Nephron progenitor cell (in vitro differentiated cells): Measurements from ENCODE around the gene LYRM4.

ENCODE experiments used
- DNase-seq: peaks from one replicate; pipeline ENCODE4 v3.0.0; 2021
- H3K27ac Mint-ChIP-seq: 2 replicates; pipeline ENCODE4 v1.8.0; 2021; ENCODE audit warnings: mild to moderate bottlenecking, moderate library complexity, mixed read lengths
- H3K27me3 Mint-ChIP-seq: 2 replicates; pipeline ENCODE4 v1.8.0; 2021; ENCODE audit warnings: mild to moderate bottlenecking, low read depth, mixed read lengths; ENCODE audit not compliant: poor library complexity
- H3K36me3 Mint-ChIP-seq: 2 replicates; pipeline ENCODE4 v1.8.0; 2021; ENCODE audit warnings: low read depth, mixed read lengths
- H3K4me1 Mint-ChIP-seq: 2 replicates; pipeline ENCODE4 v1.8.0; 2021; ENCODE audit warnings: mixed read lengths
- H3K4me3 Mint-ChIP-seq: 2 replicates; pipeline ENCODE4 v1.8.0; 2021; ENCODE audit warnings: mild to moderate bottlenecking, moderate library complexity, mixed read lengths
- H3K9me3 Mint-ChIP-seq: 2 replicates; pipeline ENCODE4 v1.8.0; 2021; ENCODE audit warnings: mild to moderate bottlenecking, moderate library complexity, mixed read lengths
- CTCF ChIP-seq: fragments of 200-600 bp; sonication (generic); IDR thresholded peaks from 2 replicates; pipeline ENCODE4 v1.5.0; 2021; ENCODE audit warnings: antibody characterized with exemption

The LYRM4 gene

GRCh38 chr6:5271926-5272325 lies 11.2 kb upstream of the LYRM4 start:
- Mint-ChIP-seq H3K4me1 (no peaks in the 10 kb centered on the region), H3K27ac (no peak overlapping the region), H3K4me3 (no peak overlapping the region), H3K36me3 (peaks cover 29% of the 10 kb centered on the region), H3K9me3 (peaks cover 15% of the 10 kb centered on the region), H3K27me3 (no peaks in the 10 kb centered on the region)
- TF ChIP-seq CTCF, result no peak
- no peak for DNase-seq

GRCh38 chr6:5270093-5270680 lies 9.4 kb upstream of the LYRM4 start:
- H3K9me3 Mint-ChIP-seq, result peaks cover 17% of the 10 kb centered on the region
- no peaks in the 10 kb centered on the region for H3K4me1 Mint-ChIP-seq
- TF ChIP-seq CTCF, result no peak
- no peak overlapping the region for H3K27ac Mint-ChIP-seq
- no peak overlapping the region for H3K4me3 Mint-ChIP-seq
- DNase-seq, result no peak
- peaks cover 39% of the 10 kb centered on the region for H3K36me3 Mint-ChIP-seq
- no peaks in the 10 kb centered on the region for H3K27me3 Mint-ChIP-seq

GRCh38 chr6:5266423-5266822 lies 5.7 kb upstream of the LYRM4 start:
- H3K36me3 Mint-ChIP-seq, result peaks cover 29% of the 10 kb centered on the region
- no peak overlapping the region for H3K4me3 Mint-ChIP-seq
- no peaks in the 10 kb centered on the region for H3K27me3 Mint-ChIP-seq
- no peak overlapping the region for H3K27ac Mint-ChIP-seq
- peaks cover 10% of the 10 kb centered on the region for H3K4me1 Mint-ChIP-seq
- H3K9me3 Mint-ChIP-seq, result peaks cover 17% of the 10 kb centered on the region
- DNase-seq, result no peak
- no peak for TF ChIP-seq CTCF

GRCh38 chr6:5261545-5262109 lies 877 bp upstream of the LYRM4 start:
- Mint-ChIP-seq H3K36me3 (peaks cover 35% of the 10 kb centered on the region), H3K9me3 (peaks cover 4% of the 10 kb centered on the region), H3K4me1 (peaks cover 25% of the 10 kb centered on the region), H3K27ac (peak overlapping the region; percentile 100), H3K27me3 (no peaks in the 10 kb centered on the region), H3K4me3 (peak overlapping the region; percentile 98)
- no peak for TF ChIP-seq CTCF
- DNase-seq, result no peak

GRCh38 chr6:5260111-5260620 lies 584 bp downstream of the LYRM4 start:
- peak overlapping the region; percentile 98 for H3K4me3 Mint-ChIP-seq
- peak overlapping the region; percentile 98 for H3K27ac Mint-ChIP-seq
- DNase-seq, result peak; percentile 44
- H3K36me3 Mint-ChIP-seq, result peaks cover 33% of the 10 kb centered on the region
- no peak for TF ChIP-seq CTCF
- no peaks in the 10 kb centered on the region for H3K27me3 Mint-ChIP-seq
- peaks cover 25% of the 10 kb centered on the region for H3K4me1 Mint-ChIP-seq
- H3K9me3 Mint-ChIP-seq, result peaks cover 4% of the 10 kb centered on the region

GRCh38 chr6:5259428-5259827 lies 1.3 kb downstream of the LYRM4 start:
- H3K4me3 Mint-ChIP-seq, result peak overlapping the region; percentile 98

More at GRCh38 chr6:5259428-5259827, 1.3 kb downstream of the LYRM4 start:
- TF ChIP-seq CTCF, result no peak
- Mint-ChIP-seq H3K27me3 (no peaks in the 10 kb centered on the region), H3K27ac (peak overlapping the region; percentile 39), H3K36me3 (peaks cover 41% of the 10 kb centered on the region), H3K4me1 (peaks cover 25% of the 10 kb centered on the region), H3K9me3 (peaks cover 4% of the 10 kb centered on the region)
- DNase-seq, result no peak
